ENCODE data around the gene BCKDK. TPM values are rescaled to one million over a fixed set of nuclear protein-coding genes. Genes with fewer than 3 reads are reported as not detected.

BCKDK gene
- polyA plus RNA-seq, 1 of the 3 experiments (the other 2 are of a cell fraction), result 73.2 TPM

DNA sequence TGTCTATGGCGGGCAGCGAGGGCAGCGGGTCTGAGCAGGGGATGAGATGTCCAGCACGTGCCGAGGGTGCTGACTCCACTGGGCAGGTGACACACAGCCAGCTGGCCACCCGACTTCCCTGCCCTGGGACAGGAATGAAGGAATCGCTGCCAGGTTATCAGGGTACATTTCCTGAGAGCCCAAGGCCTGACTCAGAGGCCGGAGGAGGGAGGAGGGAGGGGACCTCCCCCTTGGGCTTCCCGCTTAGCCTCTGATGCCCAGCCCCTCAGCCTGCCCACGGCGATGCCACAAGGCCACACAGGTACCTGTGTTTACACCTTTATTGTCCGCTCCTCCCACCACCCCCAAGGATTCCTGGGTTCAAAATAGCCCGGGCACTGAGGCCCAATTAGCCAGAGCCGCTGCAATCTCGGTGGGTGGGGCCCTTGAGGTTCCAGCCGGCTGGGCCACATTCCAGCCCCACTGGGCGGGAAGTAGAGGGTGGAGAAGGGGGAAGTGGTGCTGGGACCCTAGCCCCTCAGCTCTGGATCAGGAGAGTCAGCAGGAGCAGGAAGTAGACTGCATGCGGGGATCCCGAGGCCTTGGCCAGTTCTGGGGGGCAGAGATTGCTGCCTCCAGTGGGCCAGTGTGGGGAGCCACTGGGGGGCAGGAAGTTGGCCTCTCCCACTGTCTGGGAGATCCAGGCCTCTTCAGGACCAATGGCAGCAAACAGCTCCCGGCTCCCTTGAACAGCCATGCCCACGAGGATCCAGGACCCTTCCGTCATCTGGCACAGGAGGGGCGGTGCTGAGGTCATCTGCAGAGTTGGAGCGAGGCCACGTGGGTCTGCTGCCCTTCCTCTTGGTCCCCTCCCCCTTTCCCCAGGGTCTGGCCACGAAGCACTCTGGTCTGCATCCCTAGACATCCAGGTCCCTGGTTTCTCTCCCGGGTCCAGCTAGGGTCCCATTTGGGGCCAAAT lies 30.7 kb downstream of the BCKDK start:
- H3K36me3 ChIP-seq (replicated peaks in 1 of 2; ENCODE audit: control insufficient read depth in 1 of 2, insufficient read depth in 2 of 2, low read length in 1 of 2), result no peaks in the 10 kb centered on the region
- no peak overlapping the region; the same call in 1 of the 2 replicates for H3K9ac ChIP-seq
- H3K4me1 ChIP-seq (ENCODE audit: control insufficient read depth in 1 of 2, insufficient read depth in 2 of 2, low read depth in 1 of 2, low read length in 1 of 2), result peaks cover 12 to 36% of the 10 kb centered on the region in 2 experiments; a peak in 2 of 4 replicates
- H3K27me3 ChIP-seq (ENCODE audit: insufficient read depth), result no peaks in the 10 kb centered on the region
- ChIA-PET CTCF (no interaction called here), POLR2A (no interaction called here)
- H3K4me2 ChIP-seq, result peak overlapping the region; percentile 46; the same call in 1 of the 2 replicates
- H2AFZ ChIP-seq (ENCODE audit: low read depth), result peak overlapping the region; percentile 72; the same call in 1 of the 2 replicates
- H3K9me3 ChIP-seq, result no peaks in the 10 kb centered on the region
- peak; percentile 47 for DNase-seq
- WGBS (ENCODE audit: low lambda C conversion rate), result 63% methylated on average over 19 of the region's 27 CpGs
- no peak overlapping the region for H3K4me3 ChIP-seq (ENCODE audit: low read depth in 2 of 2, low read length in 1 of 2)
- peaks cover 5% of the 10 kb centered on the region for H3F3A ChIP-seq (replicated peaks; ENCODE audit: insufficient read depth)
- no peaks in the 10 kb centered on the region for H3K79me2 ChIP-seq (ENCODE audit: insufficient read depth)
- no peaks in the 10 kb centered on the region for H3K9me2 ChIP-seq
- no peak overlapping the region; a peak in 1 of 4 replicates for H3K27ac ChIP-seq (ENCODE audit: low read depth in 2 of 2, low read length in 1 of 2)
- no peaks in the 10 kb centered on the region for H4K20me1 ChIP-seq (ENCODE audit: insufficient read depth)
- TF ChIP-seq CHD2 (IDR thresholded peaks at IDR 0.05; ENCODE audit: low read length, partially characterized antibody), result no peak
- TF ChIP-seq GABPA (IDR thresholded peaks at IDR 0.05; ENCODE audit: low read depth), result peak; percentile 69
- 0 out of 2 replicates have a peak, but pooled peaks have one; percentile 23 for TF ChIP-seq TEAD4 (IDR thresholded peaks at IDR 0.05; ENCODE audit: borderline replicate concordance, insufficient read depth)
- peak; percentile 73; the same call in 1 of the 2 replicates for TF ChIP-seq FOSL2 (IDR thresholded peaks at IDR 0.05; ENCODE audit: borderline replicate concordance, low read depth)
- no peak for TF ChIP-seq ELF1 (IDR thresholded peaks at IDR 0.05)
- no peak for TF ChIP-seq MXI1 (IDR thresholded peaks at IDR 0.05; ENCODE audit: low read depth, low read length)
- TF ChIP-seq SMC3 (IDR thresholded peaks at IDR 0.05; ENCODE audit: low read depth, low read length), result no peak
- no peak for TF ChIP-seq EZH2phosphoT487 (IDR thresholded peaks at IDR 0.05; ENCODE audit: borderline replicate concordance, low read depth)
- TF ChIP-seq RFX5 (IDR thresholded peaks at IDR 0.05; ENCODE audit: low read length), result no peak
- TF ChIP-seq, protein P1, sequence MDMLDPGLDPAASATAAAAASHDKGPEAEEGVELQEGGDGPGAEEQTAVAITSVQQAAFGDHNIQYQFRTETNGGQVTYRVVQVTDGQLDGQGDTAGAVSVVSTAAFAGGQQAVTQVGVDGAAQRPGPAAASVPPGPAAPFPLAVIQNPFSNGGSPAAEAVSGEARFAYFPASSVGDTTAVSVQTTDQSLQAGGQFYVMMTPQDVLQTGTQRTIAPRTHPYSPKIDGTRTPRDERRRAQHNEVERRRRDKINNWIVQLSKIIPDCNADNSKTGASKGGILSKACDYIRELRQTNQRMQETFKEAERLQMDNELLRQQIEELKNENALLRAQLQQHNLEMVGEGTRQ (IDR thresholded peaks at IDR 0.05; ENCODE audit: borderline replicate concordance, low read depth, low read length), result no peak
- TF ChIP-seq JUND (IDR thresholded peaks at IDR 0.05), result no peak; the same call in 1 of the 2 replicates
- peak; percentile 80 for TF ChIP-seq MAX (IDR thresholded peaks at IDR 0.05; ENCODE audit: low read depth)
- TF ChIP-seq FOXM1 (IDR thresholded peaks at IDR 0.05; ENCODE audit: low read depth), result no peak
- TF ChIP-seq REST (IDR thresholded peaks at IDR 0.05; ENCODE audit: low read depth, low read length), result 0 out of 2 replicates have a peak, but pooled peaks have one; percentile 21
- TF ChIP-seq, protein P2, sequence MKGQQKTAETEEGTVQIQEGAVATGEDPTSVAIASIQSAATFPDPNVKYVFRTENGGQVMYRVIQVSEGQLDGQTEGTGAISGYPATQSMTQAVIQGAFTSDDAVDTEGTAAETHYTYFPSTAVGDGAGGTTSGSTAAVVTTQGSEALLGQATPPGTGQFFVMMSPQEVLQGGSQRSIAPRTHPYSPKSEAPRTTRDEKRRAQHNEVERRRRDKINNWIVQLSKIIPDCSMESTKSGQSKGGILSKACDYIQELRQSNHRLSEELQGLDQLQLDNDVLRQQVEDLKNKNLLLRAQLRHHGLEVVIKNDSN (IDR thresholded peaks at IDR 0.05; ENCODE audit: borderline replicate concordance, low read depth), result peak; percentile 46; the same call in 1 of the 2 replicates
- peak; percentile 64 for TF ChIP-seq NFIC (IDR thresholded peaks at IDR 0.05; ENCODE audit: borderline replicate concordance)
- no peak for TF ChIP-seq RAD21 (IDR thresholded peaks at IDR 0.05; ENCODE audit: low read length)
- no peak for TF ChIP-seq POLR2AphosphoS5 (IDR thresholded peaks at IDR 0.05; ENCODE audit: low read depth, low read length)
- TF ChIP-seq, protein P3, sequence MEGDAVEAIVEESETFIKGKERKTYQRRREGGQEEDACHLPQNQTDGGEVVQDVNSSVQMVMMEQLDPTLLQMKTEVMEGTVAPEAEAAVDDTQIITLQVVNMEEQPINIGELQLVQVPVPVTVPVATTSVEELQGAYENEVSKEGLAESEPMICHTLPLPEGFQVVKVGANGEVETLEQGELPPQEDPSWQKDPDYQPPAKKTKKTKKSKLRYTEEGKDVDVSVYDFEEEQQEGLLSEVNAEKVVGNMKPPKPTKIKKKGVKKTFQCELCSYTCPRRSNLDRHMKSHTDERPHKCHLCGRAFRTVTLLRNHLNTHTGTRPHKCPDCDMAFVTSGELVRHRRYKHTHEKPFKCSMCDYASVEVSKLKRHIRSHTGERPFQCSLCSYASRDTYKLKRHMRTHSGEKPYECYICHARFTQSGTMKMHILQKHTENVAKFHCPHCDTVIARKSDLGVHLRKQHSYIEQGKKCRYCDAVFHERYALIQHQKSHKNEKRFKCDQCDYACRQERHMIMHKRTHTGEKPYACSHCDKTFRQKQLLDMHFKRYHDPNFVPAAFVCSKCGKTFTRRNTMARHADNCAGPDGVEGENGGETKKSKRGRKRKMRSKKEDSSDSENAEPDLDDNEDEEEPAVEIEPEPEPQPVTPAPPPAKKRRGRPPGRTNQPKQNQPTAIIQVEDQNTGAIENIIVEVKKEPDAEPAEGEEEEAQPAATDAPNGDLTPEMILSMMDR (IDR thresholded peaks at IDR 0.05), result no peak
- TF ChIP-seq GATA2 (CRISPR knock-in tag; IDR thresholded peaks at IDR 0.05), result no peak
- no peak for TF ChIP-seq RXRA (IDR thresholded peaks at IDR 0.05; ENCODE audit: borderline replicate concordance, low read depth)
- no peak for TF ChIP-seq EP300 (IDR thresholded peaks at IDR 0.05; ENCODE audit: borderline replicate concordance in 1 of 2, low read depth in 1 of 2, low read length in 1 of 2)
